ENCODE data around the gene KRTAP5-4.
A peak's percentile ranks its signal among the peaks of the same experiment; 100 is the strongest.

Gene KRTAP5-4

DNA sequence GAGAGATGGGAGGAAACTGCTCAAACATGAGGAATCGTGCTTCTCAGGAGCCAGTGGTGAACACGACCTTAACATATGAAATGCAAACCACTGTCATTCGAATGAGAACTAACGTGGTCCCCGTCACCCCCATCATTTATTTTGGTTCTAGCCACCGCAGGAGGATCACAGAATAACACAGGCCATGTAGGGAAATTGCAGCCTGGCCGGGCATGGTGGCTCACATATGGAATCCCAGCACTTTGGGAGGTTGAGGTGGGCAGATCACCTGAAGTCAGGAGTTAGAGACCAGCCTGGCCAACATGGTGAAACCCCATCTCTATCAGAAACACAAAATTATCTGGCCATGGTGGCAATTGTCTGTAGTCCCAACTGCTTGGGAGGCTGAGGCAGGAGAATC, 34.7 kb upstream of the KRTAP5-4 start:
- Mint-ChIP-seq H3K4me3 (no peak overlapping the region), H3K27me3 (peaks cover 43% of the 10 kb centered on the region), H3K4me1 (ENCODE audit: low read depth) (peaks cover 4% of the 10 kb centered on the region), H3K27ac (no peak overlapping the region), H3K36me3 (ENCODE audit: low read depth) (no peaks in the 10 kb centered on the region), H3K9me3 (no peaks in the 10 kb centered on the region)
- no peak for DNase-seq

DNA sequence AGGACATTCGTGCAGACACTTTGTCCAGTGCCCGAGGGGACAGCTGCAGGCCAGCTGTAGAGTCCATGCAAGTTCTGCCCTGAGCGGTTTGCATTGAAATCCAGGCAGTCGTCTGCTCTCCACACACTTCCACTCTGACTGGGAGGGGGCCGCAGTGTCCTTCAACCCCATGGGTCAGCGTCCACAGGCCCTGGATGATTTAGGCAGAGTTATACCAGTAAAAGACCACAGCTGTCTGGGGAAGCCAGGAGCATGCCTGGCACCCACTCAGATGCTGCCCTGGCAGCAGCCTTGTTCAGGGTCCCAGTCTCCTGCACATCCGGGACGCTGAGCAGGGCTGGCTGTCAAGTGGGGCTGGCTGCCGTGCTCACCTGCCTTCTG, 34.1 kb upstream of the KRTAP5-4 start:
- H3K4me1 Mint-ChIP-seq (ENCODE audit: low read depth), result peaks cover 4% of the 10 kb centered on the region
- no peaks in the 10 kb centered on the region for H3K36me3 Mint-ChIP-seq (ENCODE audit: low read depth)
- H3K4me3 Mint-ChIP-seq, result no peak overlapping the region
- peaks cover 42% of the 10 kb centered on the region for H3K27me3 Mint-ChIP-seq
- no peaks in the 10 kb centered on the region for H3K9me3 Mint-ChIP-seq
- no peak overlapping the region for H3K27ac Mint-ChIP-seq
- no peak for DNase-seq

GRCh38 chr11:1655168-1656060, 33.5 kb upstream of the KRTAP5-4 start:
- H3K9me3 Mint-ChIP-seq, result no peaks in the 10 kb centered on the region
- no peak overlapping the region for H3K4me3 Mint-ChIP-seq
- no peaks in the 10 kb centered on the region for H3K36me3 Mint-ChIP-seq (ENCODE audit: low read depth)
- peaks cover 38% of the 10 kb centered on the region for H3K27me3 Mint-ChIP-seq
- H3K27ac Mint-ChIP-seq, result no peak overlapping the region
- H3K4me1 Mint-ChIP-seq (ENCODE audit: low read depth), result peaks cover 4% of the 10 kb centered on the region
- DNase-seq, result no peak

DNA sequence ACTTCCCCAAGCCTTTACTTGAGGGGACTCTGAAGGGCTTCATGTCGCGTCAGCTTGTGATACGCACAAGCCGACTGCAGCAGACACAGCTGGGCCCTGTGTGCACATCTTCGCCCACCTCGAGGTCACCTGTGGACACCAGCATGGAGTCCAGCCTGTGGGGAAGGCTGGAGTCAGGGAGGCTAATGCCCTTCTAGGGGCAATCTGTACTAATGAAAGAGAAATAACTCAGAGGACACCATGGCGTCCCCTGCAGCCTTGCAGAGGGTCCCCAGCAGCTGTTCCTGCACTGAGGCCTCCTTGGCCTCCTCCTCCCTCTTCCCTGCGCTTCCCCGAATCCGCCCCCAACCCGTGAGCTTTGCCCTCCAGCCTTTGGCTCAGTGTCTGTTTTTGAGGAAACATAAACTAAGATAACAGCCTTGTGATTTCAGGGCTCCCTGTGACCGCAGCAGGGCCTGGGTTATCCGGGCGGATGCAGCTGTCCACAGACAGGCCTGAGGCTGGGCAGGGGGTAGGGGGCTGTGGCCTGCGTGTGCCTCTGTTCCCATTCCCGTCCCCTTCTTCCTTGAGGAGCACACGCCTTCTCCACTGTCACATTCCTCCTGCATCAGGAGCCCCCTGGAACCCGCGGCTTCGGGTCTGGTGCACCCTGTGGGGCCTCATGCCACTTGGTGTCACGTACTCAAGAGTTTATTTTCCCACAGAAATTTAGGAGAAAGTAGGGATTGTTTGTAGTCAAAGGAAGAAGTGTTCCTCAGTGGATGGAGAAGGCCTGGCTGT, 32.6 kb upstream of the KRTAP5-4 start:
- peaks cover 30% of the 10 kb centered on the region for H3K27me3 Mint-ChIP-seq
- H3K36me3 Mint-ChIP-seq (ENCODE audit: low read depth), result no peaks in the 10 kb centered on the region
- peaks cover 4% of the 10 kb centered on the region for H3K4me1 Mint-ChIP-seq (ENCODE audit: low read depth)
- no peak overlapping the region for H3K27ac Mint-ChIP-seq
- DNase-seq, result no peak
- no peaks in the 10 kb centered on the region for H3K9me3 Mint-ChIP-seq
- no peak overlapping the region for H3K4me3 Mint-ChIP-seq

- Mint-ChIP-seq H3K9me3 (no peaks in the 10 kb centered on the region), H3K36me3 (ENCODE audit: low read depth) (no peaks in the 10 kb centered on the region), H3K27me3 (peaks cover 25% of the 10 kb centered on the region), H3K4me1 (ENCODE audit: low read depth) (no peaks in the 10 kb centered on the region), H3K27ac (no peak overlapping the region), H3K4me3 (no peak overlapping the region)
- DNase-seq, result no peak
Measured at GRCh38 chr11:1653541-1654387, 31.8 kb upstream of the KRTAP5-4 start.

- peak; percentile 88 for DNase-seq
- H3K9me3 Mint-ChIP-seq, result no peaks in the 10 kb centered on the region
- H3K4me3 Mint-ChIP-seq, result no peak overlapping the region
- H3K4me1 Mint-ChIP-seq (ENCODE audit: low read depth), result no peaks in the 10 kb centered on the region
- peaks cover 21% of the 10 kb centered on the region for H3K27me3 Mint-ChIP-seq
- H3K36me3 Mint-ChIP-seq (ENCODE audit: low read depth), result no peaks in the 10 kb centered on the region
- H3K27ac Mint-ChIP-seq, result no peak overlapping the region
Measured at GRCh38 chr11:1652771-1653540, 31.0 kb upstream of the KRTAP5-4 start.

GRCh38 chr11:1652442-1652770, 30.5 kb upstream of the KRTAP5-4 start:
- Mint-ChIP-seq H3K27ac (no peak overlapping the region), H3K36me3 (ENCODE audit: low read depth) (no peaks in the 10 kb centered on the region), H3K9me3 (no peaks in the 10 kb centered on the region), H3K4me1 (ENCODE audit: low read depth) (no peaks in the 10 kb centered on the region), H3K4me3 (no peak overlapping the region), H3K27me3 (peaks cover 21% of the 10 kb centered on the region)
- no peak for DNase-seq

GRCh38 chr11:1652026-1652425, 30.1 kb upstream of the KRTAP5-4 start:
- H3K4me3 Mint-ChIP-seq, result no peak overlapping the region
- no peak overlapping the region for H3K27ac Mint-ChIP-seq
- DNase-seq, result no peak
- H3K9me3 Mint-ChIP-seq, result no peaks in the 10 kb centered on the region
- peaks cover 21% of the 10 kb centered on the region for H3K27me3 Mint-ChIP-seq
- no peaks in the 10 kb centered on the region for H3K4me1 Mint-ChIP-seq (ENCODE audit: low read depth)
- no peaks in the 10 kb centered on the region for H3K36me3 Mint-ChIP-seq (ENCODE audit: low read depth)

DNA sequence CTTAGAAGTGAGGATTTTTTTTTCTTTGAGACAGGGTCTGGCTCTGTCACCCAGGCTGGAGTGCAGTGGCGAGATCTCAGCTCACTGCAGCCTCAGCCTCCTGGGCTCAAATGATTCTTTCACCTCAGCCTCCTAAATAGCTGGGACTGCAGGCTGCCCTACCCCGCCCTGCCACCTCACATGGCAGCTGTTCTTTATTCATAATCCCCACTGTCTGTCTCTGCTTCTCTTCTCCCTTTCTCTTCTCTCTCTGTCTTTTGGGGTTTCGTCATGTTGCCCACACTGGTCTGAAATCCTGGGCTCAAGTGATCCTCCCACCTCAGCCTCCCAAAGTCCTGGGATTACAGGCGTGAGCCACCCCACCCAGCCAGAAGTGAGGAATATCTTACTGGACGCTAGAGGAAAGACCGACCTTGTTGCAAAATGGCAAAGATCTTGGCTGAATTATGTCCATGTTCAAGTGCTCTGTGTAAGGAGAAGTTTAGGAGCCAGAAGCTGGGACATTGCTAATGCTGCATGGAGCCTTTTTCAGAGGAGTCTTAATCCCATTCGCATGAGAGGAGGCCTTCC, 29.6 kb upstream of the KRTAP5-4 start:
- Mint-ChIP-seq H3K4me3 (no peak overlapping the region), H3K27me3 (peaks cover 21% of the 10 kb centered on the region), H3K4me1 (ENCODE audit: low read depth) (no peaks in the 10 kb centered on the region), H3K9me3 (no peaks in the 10 kb centered on the region), H3K36me3 (ENCODE audit: low read depth) (no peaks in the 10 kb centered on the region), H3K27ac (no peak overlapping the region)
- DNase-seq, result no peak

- no peaks in the 10 kb centered on the region for H3K4me1 Mint-ChIP-seq (ENCODE audit: low read depth)
- no peak for DNase-seq
- H3K27me3 Mint-ChIP-seq, result peaks cover 21% of the 10 kb centered on the region
- no peaks in the 10 kb centered on the region for H3K36me3 Mint-ChIP-seq (ENCODE audit: low read depth)
- no peak overlapping the region for H3K4me3 Mint-ChIP-seq
- no peaks in the 10 kb centered on the region for H3K9me3 Mint-ChIP-seq
- no peak overlapping the region for H3K27ac Mint-ChIP-seq
Measured at GRCh38 chr11:1650918-1651262, 29.0 kb upstream of the KRTAP5-4 start.

DNA sequence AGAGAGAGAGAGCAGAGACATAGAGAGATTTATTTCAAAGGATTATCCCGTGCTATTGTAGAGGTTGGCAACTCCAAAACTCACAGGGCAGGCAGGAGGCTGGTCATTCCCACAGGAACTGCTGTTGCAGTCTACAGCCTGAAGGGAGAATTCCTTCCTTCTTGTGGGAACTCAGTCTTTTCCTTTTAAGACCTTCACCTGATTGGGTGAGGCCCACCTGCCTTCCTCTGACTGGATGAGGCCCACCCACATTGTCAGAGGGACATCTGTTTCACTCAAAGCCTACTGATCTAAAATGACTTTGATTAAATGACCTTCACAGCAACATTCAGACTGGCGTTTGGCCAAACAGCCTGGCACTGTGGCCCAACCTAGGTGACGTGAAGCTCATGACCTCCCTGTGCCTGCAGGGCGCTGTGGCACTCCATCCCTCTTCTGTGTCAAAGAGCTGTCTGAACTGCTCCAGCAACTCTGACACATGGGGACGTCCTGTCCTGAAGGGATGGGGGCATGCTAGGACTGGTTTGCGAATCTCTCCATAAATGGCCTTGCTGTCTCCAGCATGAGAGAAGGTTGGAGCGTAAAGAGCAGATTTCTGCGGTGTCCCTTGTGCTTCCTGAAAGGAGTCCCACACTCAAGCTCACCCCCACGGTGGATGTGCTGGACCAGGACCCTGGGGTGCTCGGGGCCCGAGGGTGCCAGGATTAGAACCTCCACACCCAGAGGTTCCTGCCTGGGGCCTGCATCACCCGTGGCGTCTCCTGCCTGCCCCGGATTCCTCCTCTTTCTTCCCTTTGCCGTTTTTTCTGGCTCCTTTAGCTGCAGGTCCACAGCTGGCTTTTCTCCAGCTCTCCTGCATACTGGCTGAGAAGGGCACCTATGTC, 28.3 kb upstream of the KRTAP5-4 start:
- H3K4me1 Mint-ChIP-seq (ENCODE audit: low read depth), result no peaks in the 10 kb centered on the region
- DNase-seq, result no peak
- no peak overlapping the region for H3K4me3 Mint-ChIP-seq
- H3K36me3 Mint-ChIP-seq (ENCODE audit: low read depth), result no peaks in the 10 kb centered on the region
- H3K27ac Mint-ChIP-seq, result no peak overlapping the region
- H3K27me3 Mint-ChIP-seq, result peaks cover 21% of the 10 kb centered on the region
- no peaks in the 10 kb centered on the region for H3K9me3 Mint-ChIP-seq

- no peak overlapping the region for H3K4me3 Mint-ChIP-seq
- H3K9me3 Mint-ChIP-seq, result no peaks in the 10 kb centered on the region
- H3K27ac Mint-ChIP-seq, result no peak overlapping the region
- DNase-seq, result no peak
- peaks cover 16% of the 10 kb centered on the region for H3K27me3 Mint-ChIP-seq
- no peaks in the 10 kb centered on the region for H3K36me3 Mint-ChIP-seq (ENCODE audit: low read depth)
- H3K4me1 Mint-ChIP-seq (ENCODE audit: low read depth), result no peaks in the 10 kb centered on the region
Measured at GRCh38 chr11:1648653-1649420, 26.9 kb upstream of the KRTAP5-4 start.

Measured in activated T-cell treated with anti-CD3 and anti-CD28 coated beads, Interleukin-2, amount 50 U/mL, for 24 hours (primary cell).